Airway epithelial cell (primary cell): ENCODE measurements around the gene SMC6. TPM values are rescaled to one million over a fixed set of nuclear protein-coding genes. Genes with fewer than 3 reads are reported as not detected.

ENCODE experiments used
- total RNA-seq: library from RNA; depleted of rRNA; stranded (reverse); fragments of >200 nt; gene quantifications from 2 replicates; pipeline ENCODE4 v1.2.3, GENCODE V29; 2015

Gene SMC6
- 15.3 and 23.7 TPM in 2 replicates for total RNA-seq

GRCh38 chr2:17753803-17754663 is at the start of gene SMC6, which contains the start of gene GEN1:
TSS of gene SMC6 (minus strand) at chr2:17753810. CDS start at chr2:17745946, 7,864 bp downstream.
TSS of gene GEN1 (plus strand) at chr2:17754138. CDS start at chr2:17759944, 5,806 bp downstream.

Other genes with a start within 250 kb of the SMC6 start
- gene RAD51AP2, start 235.4 kb downstream of the SMC6 start, total RNA-seq, result 0.05 and 0.14 TPM in 2 replicates
- 21.7 and 23.7 TPM in 2 replicates for gene VSNL1, start 213.1 kb downstream of the SMC6 start, total RNA-seq
- gene GEN1, start 328 bp upstream of the SMC6 start, total RNA-seq, result 11.1 and 11.8 TPM in 2 replicates
- not detected in 2 replicates for gene MSGN1, start 62.6 kb upstream of the SMC6 start, total RNA-seq
- 13.7 and 16.9 TPM in 2 replicates for gene KCNS3, start 124.9 kb upstream of the SMC6 start, total RNA-seq